Dendritic cell treated with granulocyte-macrophage colony-stimulating factor and Interleukin-4, amounts not matched to agents 40 ng/mL and 50 ng/mL, for 4 days (primary cell): ENCODE data around the gene SPRR2D.
"Not testable (repeated sequence)": the region's sequence is repeated elsewhere in the genome, so short reads cannot be mapped to it uniquely, and the experiment has no call there.

Source experiments
- H3K27ac Mint-ChIP-seq: one replicate; pipeline ENCODE4 v1.8.0; 2022; ENCODE audit warnings: mild to moderate bottlenecking, mixed read lengths
- H3K27me3 Mint-ChIP-seq: one replicate; pipeline ENCODE4 v1.8.0; 2022; ENCODE audit warnings: mild to moderate bottlenecking, mixed read lengths
- H3K36me3 Mint-ChIP-seq: one replicate; pipeline ENCODE4 v1.8.0; 2022; ENCODE audit warnings: low read depth, mixed read lengths
- H3K4me1 Mint-ChIP-seq: one replicate; pipeline ENCODE4 v1.8.0; 2022; ENCODE audit warnings: low read depth, mixed read lengths
- H3K4me3 Mint-ChIP-seq: one replicate; pipeline ENCODE4 v1.8.0; 2022; ENCODE audit warnings: mild to moderate bottlenecking, moderate library complexity, mixed read lengths
- H3K9me3 Mint-ChIP-seq: one replicate; pipeline ENCODE4 v1.8.0; 2022; ENCODE audit warnings: mixed read lengths
- intact Hi-C: fragments of 100-400 bp; cut with micrococcal nuclease; formaldehyde crosslinking; loops from one replicate; pipeline ENCODE4 v1.15.0; 2022

Gene SPRR2D

GRCh38 chr1:153040950-153041631 is at the start of gene SPRR2D:
TSS of gene SPRR2D (minus strand) at chr1:153041120. CDS start at chr1:153040346, 774 bp downstream.
- intact Hi-C loops = no loop called here
- H3K27me3 Mint-ChIP-seq = peaks cover 28% of the 10 kb centered on the region
- H3K36me3 Mint-ChIP-seq = no peaks in the 10 kb centered on the region
- H3K9me3 Mint-ChIP-seq = no peaks in the 10 kb centered on the region
- no peaks in the 10 kb centered on the region for H3K4me1 Mint-ChIP-seq
- H3K4me3 Mint-ChIP-seq = no peak within 1 kb of the TSS
- H3K27ac Mint-ChIP-seq = no peak within 1 kb of the TSS

DNA sequence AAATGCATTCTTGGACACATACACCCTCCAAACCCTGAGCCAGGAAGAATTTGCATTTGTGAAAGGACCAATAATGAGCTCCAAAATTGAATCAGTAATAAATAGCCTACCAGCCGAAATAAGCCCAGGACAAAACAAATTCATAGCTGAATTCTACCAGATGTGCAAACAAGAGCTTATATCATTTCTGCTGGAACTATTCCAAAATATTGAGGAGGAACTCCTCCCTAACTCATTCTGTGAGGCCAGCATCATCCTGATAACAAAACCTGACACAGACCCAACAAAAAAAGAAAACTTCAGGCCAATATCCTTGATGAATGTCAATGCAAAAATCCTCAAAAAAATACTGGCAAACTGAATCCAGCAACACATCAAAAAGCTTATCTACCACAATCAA is 46.7 kb upstream of the SPRR2D start:
- Mint-ChIP-seq H3K27me3 (peaks cover 5% of the 10 kb centered on the region), H3K4me3 (no peak overlapping the region), H3K4me1 (no peaks in the 10 kb centered on the region), H3K36me3 (no peaks in the 10 kb centered on the region), H3K9me3 (no peaks in the 10 kb centered on the region), H3K27ac (no peak overlapping the region)
- intact Hi-C loops = no loop called here

DNA sequence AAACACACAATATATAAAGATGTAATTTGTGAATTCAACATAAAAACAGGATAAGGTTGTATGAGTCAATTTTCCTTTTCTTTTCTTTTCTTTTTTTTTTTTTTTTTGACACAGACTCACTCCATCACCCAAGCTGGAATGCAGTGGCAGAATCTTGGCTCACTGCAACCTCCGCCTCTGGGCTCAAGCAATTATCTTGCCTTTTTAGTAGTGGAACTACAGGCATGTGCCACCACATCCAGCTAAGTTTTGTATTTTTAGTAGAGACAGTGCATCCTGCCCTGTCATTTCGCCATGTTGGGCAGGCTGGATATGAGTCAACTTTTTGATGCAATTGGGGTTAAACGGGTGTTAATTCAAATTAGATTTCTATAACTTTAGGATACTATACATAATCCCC is 40.8 kb upstream of the SPRR2D start:
- Mint-ChIP-seq H3K9me3 (peaks cover 6% of the 10 kb centered on the region), H3K27ac (no peak overlapping the region), H3K4me1 (no peaks in the 10 kb centered on the region), H3K36me3 (no peaks in the 10 kb centered on the region), H3K4me3 (no peak overlapping the region), H3K27me3 (peaks cover 3% of the 10 kb centered on the region)
- intact Hi-C loops = no loop called here

GRCh38 chr1:153072806-153073726 is 32.1 kb upstream of the SPRR2D start:
- Mint-ChIP-seq H3K27ac (no peak overlapping the region), H3K4me3 (no peak overlapping the region), H3K36me3 (no peaks in the 10 kb centered on the region), H3K4me1 (no peaks in the 10 kb centered on the region), H3K9me3 (no peaks in the 10 kb centered on the region), H3K27me3 (peaks cover 4% of the 10 kb centered on the region)
- intact Hi-C loops = no loop called here

- H3K9me3 Mint-ChIP-seq = no peaks in the 10 kb centered on the region
- H3K36me3 Mint-ChIP-seq = no peaks in the 10 kb centered on the region
- peaks cover 4% of the 10 kb centered on the region for H3K27me3 Mint-ChIP-seq
- no peak within 1 kb of the TSS for H3K4me3 Mint-ChIP-seq
- H3K4me1 Mint-ChIP-seq = no peaks in the 10 kb centered on the region
- intact Hi-C loops = no loop called here
- no peak within 1 kb of the TSS for H3K27ac Mint-ChIP-seq
Observed at GRCh38 chr1:153071511-153071910, 30.6 kb upstream of the SPRR2D start, which contains the start of gene SPRR2B. TSS of gene SPRR2B (minus strand) at chr1:153071611. CDS start at chr1:153070839, 772 bp downstream.

GRCh38 chr1:153070243-153070642 is 29.3 kb upstream of the SPRR2D start:
- no peaks in the 10 kb centered on the region for H3K4me1 Mint-ChIP-seq
- H3K36me3 Mint-ChIP-seq = no peaks in the 10 kb centered on the region
- H3K4me3 Mint-ChIP-seq = no peak overlapping the region
- no peaks in the 10 kb centered on the region for H3K9me3 Mint-ChIP-seq
- peaks cover 5% of the 10 kb centered on the region for H3K27me3 Mint-ChIP-seq
- H3K27ac Mint-ChIP-seq = no peak overlapping the region
- intact Hi-C loops = no loop called here

DNA sequence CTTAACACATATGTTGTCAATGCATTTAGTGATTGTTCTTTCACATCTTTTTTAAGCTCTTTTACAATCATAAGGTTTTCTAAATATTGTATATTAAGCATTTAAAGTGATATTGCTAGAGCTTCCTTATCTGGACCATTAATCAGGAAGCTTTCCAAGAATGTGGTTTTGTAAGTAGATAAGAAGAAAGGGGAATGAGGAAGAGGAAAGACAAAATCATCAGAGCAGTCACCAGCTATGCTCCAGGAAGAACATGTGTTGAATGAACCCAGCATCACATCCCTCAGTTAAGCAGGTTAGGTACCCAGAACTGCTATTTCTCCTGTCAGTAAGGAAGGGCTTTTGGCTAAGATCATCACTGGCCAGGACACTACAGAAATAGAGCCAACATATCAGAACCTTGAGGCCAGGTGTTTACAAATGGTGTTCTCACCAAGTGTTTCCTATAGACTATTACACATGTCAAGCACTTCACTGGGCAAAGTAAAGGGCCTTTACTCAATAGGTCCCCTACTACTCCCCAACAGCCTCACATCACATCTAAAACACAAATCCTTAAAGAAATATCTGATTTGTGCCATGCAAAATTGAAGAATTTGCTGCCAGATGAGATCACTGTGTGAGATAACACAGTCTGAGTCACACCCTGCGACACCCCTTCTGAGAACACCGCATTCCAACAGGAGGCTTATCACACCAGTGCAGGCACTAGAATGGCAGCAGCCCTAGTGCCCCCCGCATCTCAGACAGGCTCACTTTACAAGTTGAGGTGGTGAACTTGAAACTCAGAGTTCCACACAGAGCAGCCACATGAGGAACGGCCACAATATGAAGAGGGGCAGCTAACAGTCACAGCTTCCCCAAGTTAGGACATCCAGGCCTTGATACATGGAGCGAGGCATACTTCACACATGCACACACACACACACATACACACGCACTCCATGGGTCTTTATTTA is 18.2 kb upstream of the SPRR2D start:
- Mint-ChIP-seq H3K4me3 (no peak overlapping the region), H3K27ac (no peak overlapping the region), H3K9me3 (no peaks in the 10 kb centered on the region), H3K27me3 (peaks cover 10% of the 10 kb centered on the region), H3K4me1 (no peaks in the 10 kb centered on the region), H3K36me3 (no peaks in the 10 kb centered on the region)
- intact Hi-C loops = no loop called here

DNA sequence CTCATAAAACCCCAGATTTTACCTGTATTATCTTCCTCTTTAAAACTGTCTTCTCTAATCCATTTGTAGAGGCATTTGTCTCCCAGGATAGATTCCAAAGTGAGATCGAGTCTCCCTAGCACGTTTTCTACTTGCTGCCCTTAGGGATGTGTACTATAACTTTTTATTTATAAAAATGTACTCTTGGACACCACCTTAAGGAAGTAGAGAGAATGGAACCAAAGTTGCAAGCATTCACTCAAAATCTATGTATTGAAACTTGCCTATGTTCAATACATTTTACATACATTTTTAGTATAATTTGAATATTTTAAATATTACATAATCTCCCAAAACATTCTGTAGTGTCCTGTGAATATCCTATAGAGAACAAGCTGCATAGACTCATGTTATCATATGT is 17.2 kb upstream of the SPRR2D start:
- intact Hi-C loops = no loop called here
- H3K27me3 Mint-ChIP-seq = peaks cover 10% of the 10 kb centered on the region
- no peak overlapping the region for H3K27ac Mint-ChIP-seq
- H3K4me3 Mint-ChIP-seq = no peak overlapping the region
- no peaks in the 10 kb centered on the region for H3K4me1 Mint-ChIP-seq
- no peaks in the 10 kb centered on the region for H3K9me3 Mint-ChIP-seq
- H3K36me3 Mint-ChIP-seq = no peaks in the 10 kb centered on the region

DNA sequence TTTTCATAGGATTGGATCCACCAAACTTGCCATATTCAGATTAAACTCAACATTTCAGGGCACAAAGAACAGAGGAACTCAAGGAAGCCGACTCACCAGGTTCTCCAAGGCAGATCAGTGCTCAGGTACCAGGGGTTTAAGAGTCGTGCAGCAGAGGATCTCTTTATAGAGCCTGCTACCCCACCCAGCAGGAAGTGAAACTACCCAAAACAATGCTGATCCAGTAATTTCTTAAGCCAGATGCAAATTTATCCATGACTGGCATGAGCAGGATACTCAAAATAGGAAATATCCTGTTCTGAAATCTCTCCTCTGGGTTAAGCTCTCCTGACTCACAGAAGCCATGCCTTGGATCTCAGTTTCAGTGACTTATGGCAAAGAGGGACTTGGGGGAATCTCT is 16.5 kb upstream of the SPRR2D start, which contains the start of gene SPRR2A:
Gene SPRR2A, minus strand, starts transcription at position 138 of the 400 bp plus-strand sequence. CDS start 777 bp downstream, outside the sequence.
- Mint-ChIP-seq H3K27ac (no peak within 1 kb of the TSS), H3K27me3 (peaks cover 8% of the 10 kb centered on the region), H3K4me3 (no peak within 1 kb of the TSS), H3K4me1 (no peaks in the 10 kb centered on the region), H3K9me3 (no peaks in the 10 kb centered on the region), H3K36me3 (no peaks in the 10 kb centered on the region)
- intact Hi-C loops = no loop called here

DNA sequence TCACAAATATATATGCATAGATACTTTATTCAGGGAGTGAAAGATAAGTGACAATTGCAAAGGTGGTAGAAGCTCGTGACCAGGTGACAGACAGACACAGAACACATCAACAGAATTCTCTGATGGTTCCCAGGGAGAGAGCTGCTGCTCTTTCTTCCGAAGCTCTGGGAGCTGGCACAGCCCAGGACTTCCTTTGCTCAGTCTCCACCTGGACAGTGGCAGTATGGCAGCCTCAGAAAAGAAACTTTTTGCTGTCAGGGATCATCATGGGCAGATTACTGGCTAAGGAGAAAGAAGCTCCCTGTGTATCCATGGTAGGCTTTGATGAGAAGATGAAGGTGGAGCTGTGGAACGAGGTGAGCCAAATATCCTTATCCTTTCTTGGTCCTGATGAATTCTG is 15.2 kb upstream of the SPRR2D start:
- H3K4me1 Mint-ChIP-seq, H3K36me3 Mint-ChIP-seq, H3K4me3 Mint-ChIP-seq, H3K9me3 Mint-ChIP-seq, intact Hi-C loops, H3K27ac Mint-ChIP-seq: not testable (repeated sequence)
- H3K27me3 Mint-ChIP-seq = peaks cover 13% of the 10 kb centered on the region

GRCh38 chr1:153049211-153049610 is 8.3 kb upstream of the SPRR2D start:
- no peak overlapping the region for H3K4me3 Mint-ChIP-seq
- intact Hi-C loops = no loop called here
- H3K36me3 Mint-ChIP-seq = no peaks in the 10 kb centered on the region
- no peak overlapping the region for H3K27ac Mint-ChIP-seq
- no peaks in the 10 kb centered on the region for H3K4me1 Mint-ChIP-seq
- no peaks in the 10 kb centered on the region for H3K9me3 Mint-ChIP-seq
- peaks cover 14% of the 10 kb centered on the region for H3K27me3 Mint-ChIP-seq

DNA sequence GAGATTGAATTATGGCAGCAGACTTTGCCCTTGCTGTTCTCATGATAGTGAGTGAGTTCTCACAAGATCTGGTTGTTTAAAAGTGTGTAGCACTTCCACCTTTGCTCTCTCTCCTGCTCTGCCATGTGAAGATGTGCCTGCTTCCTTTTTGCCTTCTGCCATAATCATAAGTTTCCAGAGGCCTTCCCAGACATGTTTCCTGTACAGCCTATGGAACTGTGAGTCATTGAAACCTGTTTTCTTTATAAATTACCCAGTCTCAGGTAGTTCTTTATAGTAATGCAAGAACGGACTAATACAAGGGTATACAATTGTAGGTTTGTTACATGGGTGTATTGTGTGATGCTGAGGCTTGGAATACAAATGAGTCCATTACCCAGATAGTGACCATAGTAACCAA is 5.7 kb downstream of the SPRR2D start:
- Mint-ChIP-seq H3K27ac (no peak overlapping the region), H3K4me3 (no peak overlapping the region), H3K4me1 (no peaks in the 10 kb centered on the region), H3K36me3 (no peaks in the 10 kb centered on the region), H3K9me3 (no peaks in the 10 kb centered on the region), H3K27me3 (peaks cover 20% of the 10 kb centered on the region)
- intact Hi-C loops = no loop called here

GRCh38 chr1:153032677-153033308 is 8.1 kb downstream of the SPRR2D start:
- Mint-ChIP-seq H3K27ac (no peak overlapping the region), H3K9me3 (no peaks in the 10 kb centered on the region), H3K4me3 (no peak overlapping the region), H3K36me3 (no peaks in the 10 kb centered on the region), H3K27me3 (peaks cover 18% of the 10 kb centered on the region), H3K4me1 (no peaks in the 10 kb centered on the region)
- intact Hi-C loops = no loop called here
